ENCODE measurements around the gene RNF10.
"Not testable (repeated sequence)": the region's sequence is repeated elsewhere in the genome, so short reads cannot be mapped to it uniquely, and the experiment has no call there.

Gene RNF10

DNA sequence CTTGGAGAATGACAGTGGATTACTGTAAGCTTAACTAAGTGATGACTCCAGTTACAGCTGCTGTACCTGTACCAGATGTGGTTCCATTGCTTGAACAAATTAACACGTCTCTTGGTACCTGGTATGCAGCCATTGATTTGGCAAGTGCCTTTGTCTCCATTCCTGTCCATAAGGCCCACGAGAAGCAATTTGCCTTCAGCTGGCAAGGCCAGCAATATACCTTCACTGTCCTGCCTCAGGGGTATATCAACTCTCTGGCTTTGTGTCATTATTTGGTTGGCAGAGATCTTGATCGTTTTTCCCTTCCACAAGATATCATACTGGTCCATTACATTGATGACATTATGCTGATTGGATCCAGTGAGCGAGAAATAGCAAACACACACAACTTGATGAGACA lies 76.4 kb downstream of the RNF10 start:
- TF ChIP-seq, protein P1, sequence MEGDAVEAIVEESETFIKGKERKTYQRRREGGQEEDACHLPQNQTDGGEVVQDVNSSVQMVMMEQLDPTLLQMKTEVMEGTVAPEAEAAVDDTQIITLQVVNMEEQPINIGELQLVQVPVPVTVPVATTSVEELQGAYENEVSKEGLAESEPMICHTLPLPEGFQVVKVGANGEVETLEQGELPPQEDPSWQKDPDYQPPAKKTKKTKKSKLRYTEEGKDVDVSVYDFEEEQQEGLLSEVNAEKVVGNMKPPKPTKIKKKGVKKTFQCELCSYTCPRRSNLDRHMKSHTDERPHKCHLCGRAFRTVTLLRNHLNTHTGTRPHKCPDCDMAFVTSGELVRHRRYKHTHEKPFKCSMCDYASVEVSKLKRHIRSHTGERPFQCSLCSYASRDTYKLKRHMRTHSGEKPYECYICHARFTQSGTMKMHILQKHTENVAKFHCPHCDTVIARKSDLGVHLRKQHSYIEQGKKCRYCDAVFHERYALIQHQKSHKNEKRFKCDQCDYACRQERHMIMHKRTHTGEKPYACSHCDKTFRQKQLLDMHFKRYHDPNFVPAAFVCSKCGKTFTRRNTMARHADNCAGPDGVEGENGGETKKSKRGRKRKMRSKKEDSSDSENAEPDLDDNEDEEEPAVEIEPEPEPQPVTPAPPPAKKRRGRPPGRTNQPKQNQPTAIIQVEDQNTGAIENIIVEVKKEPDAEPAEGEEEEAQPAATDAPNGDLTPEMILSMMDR (IDR thresholded peaks at IDR 0.05; ENCODE audit: borderline replicate concordance, control extremely low read depth, extremely low read depth, insufficient read depth, missing control alignments) = no peak
- no peak for DNase-seq (ENCODE audit: low spot score)
- in situ Hi-C loops (cut with MboI; ENCODE audit: low sequenced_read_pairs, unreplicated experiment) = no loop called here

DNA sequence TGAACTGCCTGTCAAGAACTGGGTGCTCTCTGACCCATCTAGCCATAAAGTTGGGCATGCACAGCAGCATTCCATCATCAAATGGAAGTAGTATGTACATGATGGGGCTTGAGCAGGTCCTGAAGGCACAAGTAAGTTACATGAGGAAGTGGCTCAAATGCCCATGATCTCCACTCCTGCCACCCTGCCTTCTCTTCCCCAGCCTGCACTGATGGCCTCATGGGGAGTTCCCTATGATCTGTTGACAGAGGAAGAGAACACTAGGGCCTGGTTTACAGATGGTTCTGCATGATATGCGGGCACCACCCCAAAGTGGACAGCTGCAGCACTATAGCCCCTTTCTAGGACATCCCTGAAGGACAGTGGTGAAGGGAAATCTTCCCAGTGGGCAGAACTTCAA lies 77.4 kb downstream of the RNF10 start:
- in situ Hi-C loops (cut with MboI; ENCODE audit: low sequenced_read_pairs, unreplicated experiment); DNase-seq (ENCODE audit: low spot score): not testable (repeated sequence)

DNA sequence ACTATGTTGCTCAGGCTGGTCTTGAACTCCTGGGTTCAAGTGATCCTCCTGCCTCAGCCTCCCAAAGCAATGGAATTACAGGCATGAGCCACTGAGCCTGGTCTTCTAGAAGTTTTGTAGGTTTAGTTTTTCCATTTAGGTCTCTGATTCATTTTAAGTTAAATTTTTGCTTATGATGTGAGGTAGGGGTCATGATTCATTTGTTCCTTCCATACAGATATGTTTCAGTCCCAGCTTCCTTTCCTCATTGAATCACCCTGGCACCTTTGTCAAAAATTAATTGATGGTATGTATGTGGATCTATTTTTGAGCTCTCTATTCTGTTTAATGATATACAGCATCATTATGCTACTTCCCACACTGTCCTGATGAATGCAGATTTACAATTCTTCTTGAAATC lies 80.7 kb downstream of the RNF10 start:
- in situ Hi-C loops (cut with MboI; ENCODE audit: low sequenced_read_pairs, unreplicated experiment) = no loop called here
- no peak for DNase-seq (ENCODE audit: low spot score)
- TF ChIP-seq, protein P1 (IDR thresholded peaks at IDR 0.05; ENCODE audit: borderline replicate concordance, control extremely low read depth, extremely low read depth, insufficient read depth, missing control alignments) = no peak

DNA sequence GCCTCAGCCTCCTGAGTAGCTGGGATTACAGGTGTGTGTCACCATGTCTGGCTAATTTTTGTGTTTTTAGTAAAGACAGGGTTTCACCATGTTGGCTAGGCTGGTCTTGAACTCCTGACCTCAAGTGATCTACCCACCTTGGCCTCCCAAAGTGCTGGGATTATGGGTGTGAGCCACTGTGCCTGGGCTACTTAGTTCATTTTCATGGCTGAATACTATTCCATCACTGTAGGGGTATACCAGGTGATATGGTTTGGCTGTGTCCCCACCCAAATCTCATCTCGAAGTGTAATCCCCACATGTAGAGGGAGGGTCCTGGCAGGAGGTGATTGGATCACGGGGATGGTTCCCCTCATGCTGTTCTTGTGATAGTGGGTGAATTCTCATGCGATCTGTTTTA lies 83.0 kb downstream of the RNF10 start:
- DNase-seq (ENCODE audit: low spot score); in situ Hi-C loops (cut with MboI; ENCODE audit: low sequenced_read_pairs, unreplicated experiment): not testable (repeated sequence)

DNA sequence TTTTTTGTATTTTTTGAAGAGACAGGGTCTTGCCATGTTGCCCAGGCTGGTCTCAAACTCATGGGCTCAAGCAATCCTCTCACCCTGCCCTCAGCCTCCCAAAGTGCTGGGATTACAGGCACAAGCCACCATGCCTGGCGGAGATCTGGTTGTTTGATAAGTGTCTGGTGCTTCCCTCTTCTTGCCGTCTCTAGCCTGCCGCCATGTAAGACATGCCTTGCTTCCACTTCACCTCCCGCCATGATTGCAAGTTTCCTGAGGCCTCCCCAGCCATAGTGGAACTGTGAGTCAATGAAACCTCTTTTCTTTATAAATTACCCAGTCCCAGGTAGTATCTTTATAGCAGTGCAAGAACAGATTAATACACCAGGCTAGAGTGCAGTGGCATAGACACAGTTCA lies 83.6 kb downstream of the RNF10 start:
- in situ Hi-C loops (cut with MboI; ENCODE audit: low sequenced_read_pairs, unreplicated experiment); DNase-seq (ENCODE audit: low spot score): not testable (repeated sequence)

DNA sequence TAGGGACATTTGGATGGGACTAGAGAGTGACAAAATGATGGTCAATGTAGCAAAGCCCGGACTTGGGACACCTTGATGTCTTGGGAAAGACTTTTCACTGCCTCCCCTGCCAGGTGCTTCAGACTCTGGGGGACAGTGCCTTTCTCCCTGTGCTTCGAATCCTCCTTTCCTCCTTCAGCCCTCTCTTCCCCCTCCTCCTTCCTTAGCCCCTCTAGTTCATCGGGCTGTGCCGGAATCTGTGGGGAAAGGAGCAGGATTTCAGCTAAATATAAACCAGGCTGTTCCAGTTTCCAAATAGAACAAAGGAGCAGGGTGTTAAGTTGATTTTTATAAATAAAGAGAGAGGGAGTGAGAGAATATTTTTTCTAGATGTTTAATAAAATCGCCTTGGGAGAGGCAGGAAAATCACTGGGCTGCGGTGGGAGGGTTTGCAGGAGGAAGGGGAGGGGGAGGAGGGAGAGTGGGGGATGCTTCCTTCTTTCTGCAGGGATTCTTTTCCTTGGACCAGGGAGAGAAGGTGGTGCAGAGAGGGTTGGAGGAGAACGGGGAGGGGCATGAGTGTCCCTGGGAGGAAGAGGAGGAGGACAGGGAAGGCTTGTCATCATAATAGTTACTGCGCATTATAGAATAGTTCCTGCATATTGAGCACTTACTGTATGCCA lies 84.9 kb downstream of the RNF10 start:
- in situ Hi-C loops (cut with MboI; ENCODE audit: low sequenced_read_pairs, unreplicated experiment) = no loop called here
- TF ChIP-seq, protein P1 (IDR thresholded peaks at IDR 0.05; ENCODE audit: borderline replicate concordance, control extremely low read depth, extremely low read depth, insufficient read depth, missing control alignments) = no peak

DNA sequence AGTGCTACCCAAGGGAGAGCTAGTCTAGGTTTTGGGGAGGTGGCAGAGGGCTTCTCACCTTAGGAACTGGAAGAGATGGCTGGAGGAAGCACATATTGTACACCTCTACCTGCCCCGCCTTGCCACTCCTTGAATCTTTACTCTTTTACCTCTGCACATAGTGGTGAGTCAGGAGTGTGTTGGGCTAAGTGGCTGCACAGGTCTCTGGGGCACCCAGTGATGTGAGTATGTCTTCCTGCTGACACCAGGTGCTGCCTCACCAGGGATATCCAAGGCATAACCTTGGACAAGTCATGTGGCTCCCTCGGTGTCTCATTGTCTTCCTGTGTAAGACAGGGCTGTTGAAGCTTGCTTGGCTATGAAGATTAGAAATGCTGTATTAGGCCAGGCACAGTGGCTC lies 86.5 kb downstream of the RNF10 start:
- TF ChIP-seq, protein P1 (IDR thresholded peaks at IDR 0.05; ENCODE audit: borderline replicate concordance, control extremely low read depth, extremely low read depth, insufficient read depth, missing control alignments) = no peak
- in situ Hi-C loops (cut with MboI; ENCODE audit: low sequenced_read_pairs, unreplicated experiment) = no loop called here
- DNase-seq (ENCODE audit: low spot score) = no peak

More for the DNA sequence above, 84.9 kb downstream of the RNF10 start:
- no peak for DNase-seq (ENCODE audit: low spot score)

DNA sequence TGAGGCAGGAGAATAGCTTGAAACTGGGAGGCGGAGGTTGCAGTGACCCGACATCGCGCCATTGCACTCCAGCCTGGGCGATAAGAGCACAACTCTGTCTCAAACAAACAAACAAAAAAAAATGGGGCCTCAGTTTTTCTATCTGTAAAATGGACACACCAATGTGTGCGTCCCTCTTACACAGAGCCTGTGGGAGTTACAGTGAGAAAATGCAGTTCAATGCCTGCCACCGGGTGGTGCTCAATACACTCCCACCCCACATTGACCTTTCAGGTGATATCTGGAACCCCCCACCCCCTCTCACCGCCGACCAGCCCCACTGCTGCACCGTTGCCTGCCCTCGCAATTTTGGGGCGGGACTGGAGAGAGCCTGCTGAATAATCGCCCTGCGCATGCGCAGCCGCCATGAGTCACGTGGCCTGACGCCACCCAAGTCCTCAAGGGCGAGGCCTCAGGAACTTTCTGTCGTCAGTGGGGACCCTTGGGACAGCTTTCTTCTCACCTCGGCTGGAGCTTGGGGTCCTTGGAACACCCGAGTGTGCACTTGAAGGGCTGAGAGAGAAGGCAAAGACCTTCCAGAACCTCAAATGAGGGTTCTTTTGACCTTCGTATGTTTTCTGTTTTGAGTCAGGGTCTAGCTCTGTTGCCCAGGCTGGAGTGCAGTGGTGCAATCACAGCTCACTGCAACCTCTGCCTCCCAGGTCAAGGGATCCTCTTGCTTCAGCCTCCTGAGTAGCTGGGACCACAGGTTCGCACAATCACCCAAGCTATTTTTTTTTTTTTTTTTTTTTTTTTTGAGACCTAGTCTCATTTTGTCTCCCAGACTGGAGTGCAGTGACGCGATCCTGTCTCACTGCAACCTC lies 91.6 kb downstream of the RNF10 start:
- no peak for DNase-seq (ENCODE audit: low spot score)
- TF ChIP-seq, protein P1 (IDR thresholded peaks at IDR 0.05; ENCODE audit: borderline replicate concordance, control extremely low read depth, extremely low read depth, insufficient read depth, missing control alignments) = no peak
- in situ Hi-C loops (cut with MboI; ENCODE audit: low sequenced_read_pairs, unreplicated experiment) = no loop called here

Data from GM13976 (cell line).